H7 (cell line): ENCODE data around the gene IL17B. TPM values are rescaled to one million over a fixed set of nuclear protein-coding genes. Genes with fewer than 3 reads are reported as not detected.
"Not testable (repeated sequence)": the region's sequence is repeated elsewhere in the genome, so short reads cannot be mapped to it uniquely, and the experiment has no call there.

ENCODE experiments used
- DNase-seq: peaks from one replicate; pipeline ENCODE4 v3.0.0; 2012
- H3K27me3 ChIP-seq: 2 replicates; pipeline ENCODE4 v1.6.0; 2011; ENCODE audit warnings: mild to moderate bottlenecking, low read length; ENCODE audit not compliant: control insufficient read depth, insufficient read depth
- H3K36me3 ChIP-seq: replicated peaks from 2 replicates; pipeline ENCODE4 v1.5.1; 2011; ENCODE audit warnings: low read length; ENCODE audit not compliant: control insufficient read depth, insufficient read depth
- H3K4me3 ChIP-seq: 2 replicates; pipeline ENCODE4 v1.5.1; 2011; ENCODE audit warnings: low read depth, mild to moderate bottlenecking, control low read depth, low read length, moderate library complexity; ENCODE audit not compliant: insufficient read depth
- total RNA-seq: library from RNA; depleted of rRNA; stranded (reverse); fragments of >200 nt; shearing (Covaris generic); gene quantifications from 2 replicates; pipeline ENCODE4 v1.2.3, GENCODE V29; 2014

Gene IL17B
- total RNA-seq, 1 experiment from 2014 or later, result not detected

DNA sequence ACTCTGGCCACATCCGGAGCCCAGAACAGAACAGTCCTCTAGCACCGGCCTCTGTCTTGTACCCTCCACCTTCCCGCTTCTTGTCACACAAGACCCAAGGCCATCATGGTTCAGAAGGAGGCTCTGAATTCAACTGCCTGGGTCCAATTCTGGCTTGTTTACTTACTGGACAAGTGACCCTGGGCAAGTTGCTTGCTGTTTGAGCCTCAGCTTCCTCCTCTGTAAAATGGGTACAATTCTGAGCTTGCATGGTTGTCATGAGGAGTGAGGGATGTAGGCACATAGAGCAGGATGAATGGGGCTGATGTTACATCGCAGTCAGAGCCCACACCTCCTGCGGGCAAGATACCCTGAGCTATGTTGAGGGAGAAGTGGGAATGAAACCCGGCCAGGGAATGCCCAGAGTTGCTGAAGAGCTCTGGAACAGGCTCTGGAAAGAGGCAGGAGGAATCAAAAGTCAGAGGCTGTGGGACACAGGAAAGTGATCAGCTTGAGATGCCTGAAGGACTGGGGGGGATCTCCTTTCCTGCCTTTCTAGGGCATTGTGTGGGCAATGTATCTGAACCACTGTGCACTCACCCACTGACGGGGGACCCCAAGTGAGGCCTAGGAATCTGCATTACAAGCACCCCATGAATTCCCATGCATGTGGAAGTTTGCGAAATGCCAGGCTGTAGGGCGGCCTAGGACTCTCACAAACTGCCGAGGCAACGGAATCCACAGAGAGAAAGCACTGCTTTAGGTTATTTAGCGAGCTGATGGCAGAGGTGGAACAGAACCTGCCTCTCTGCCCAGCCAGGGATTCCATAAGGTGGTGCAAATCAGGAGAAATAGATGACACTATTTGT lies 29.4 kb upstream of the IL17B start:
- peaks cover 2% of the 10 kb centered on the region; the same call in 1 of the 2 replicates for H3K27me3 ChIP-seq
- no peaks in the 10 kb centered on the region for H3K36me3 ChIP-seq
- H3K4me3 ChIP-seq, result no peak overlapping the region
- no peak for DNase-seq

DNA sequence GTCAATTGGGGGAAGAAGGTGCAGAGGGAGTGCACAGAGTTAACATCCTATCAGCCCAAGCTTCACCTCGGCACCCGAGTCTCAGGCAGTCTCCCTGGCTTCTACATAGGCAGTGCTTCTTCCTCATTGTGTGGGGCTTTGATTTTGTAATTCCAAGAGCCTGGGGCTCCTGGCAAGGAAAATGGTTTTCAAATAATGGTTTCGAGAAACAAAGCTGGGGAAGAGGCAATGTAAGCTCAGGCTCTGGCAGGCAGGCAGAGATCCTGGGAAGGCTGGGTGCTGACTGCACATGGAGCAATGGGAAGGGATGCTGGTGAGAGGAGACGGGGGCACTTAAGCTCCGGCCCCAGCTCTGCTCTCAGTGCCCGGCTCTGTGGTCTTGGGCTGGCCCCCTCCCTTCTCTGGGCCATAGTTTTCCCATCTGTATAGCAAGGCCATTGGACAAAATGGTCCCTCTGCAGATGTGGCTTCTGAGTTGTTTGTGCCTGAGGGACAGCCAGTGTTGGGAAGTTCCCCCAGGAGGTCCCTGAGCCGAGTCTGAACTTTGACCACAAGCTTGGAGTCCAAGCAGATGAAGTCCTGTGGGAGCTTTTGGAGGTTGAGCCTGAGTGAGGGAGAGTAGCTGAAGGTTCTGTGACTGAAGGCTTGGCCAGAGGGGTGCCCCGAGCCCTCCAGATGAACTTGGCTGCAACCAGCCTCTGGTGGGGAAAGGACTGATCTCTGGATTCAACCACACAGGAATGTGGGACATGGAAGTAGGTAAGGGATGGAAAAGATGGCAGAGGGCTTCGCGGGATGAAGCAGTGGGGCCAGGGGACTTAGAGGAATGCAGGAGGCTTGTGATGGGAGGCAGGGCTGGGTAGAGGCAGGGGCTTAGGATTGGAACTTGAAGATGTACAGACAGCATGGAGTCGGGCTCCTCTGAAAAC lies 28.5 kb upstream of the IL17B start:
- peaks cover 2% of the 10 kb centered on the region; the same call in 1 of the 2 replicates for H3K27me3 ChIP-seq
- DNase-seq, result no peak
- H3K36me3 ChIP-seq, result no peaks in the 10 kb centered on the region
- no peak overlapping the region for H3K4me3 ChIP-seq

DNA sequence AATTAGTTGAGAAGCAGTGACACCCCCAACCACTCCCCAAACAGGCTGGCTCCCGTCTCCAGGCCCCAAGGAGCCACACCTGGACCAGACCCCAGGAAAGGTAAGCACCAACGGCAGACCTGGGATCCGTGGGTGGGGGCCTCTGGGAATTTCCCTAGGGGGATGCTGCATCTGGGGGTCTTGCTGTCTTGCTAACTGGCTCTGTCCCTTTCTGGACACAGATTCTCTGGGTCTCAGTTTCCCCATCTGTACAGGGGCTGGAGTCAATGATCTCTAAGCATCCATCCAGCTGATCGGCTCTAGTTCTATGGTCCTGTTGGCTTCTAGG lies 27.9 kb upstream of the IL17B start:
- Histone ChIP-seq H3K27me3 (peaks cover 2% of the 10 kb centered on the region; the same call in 1 of the 2 replicates), H3K36me3 (no peaks in the 10 kb centered on the region), H3K4me3 (no peak overlapping the region)
- no peak for DNase-seq

- DNase-seq, result peak; percentile 80
- Histone ChIP-seq H3K27me3 (peaks cover 2% of the 10 kb centered on the region; the same call in 1 of the 2 replicates), H3K36me3 (no peaks in the 10 kb centered on the region), H3K4me3 (no peak overlapping the region)
These were observed 27.3 kb upstream of the IL17B start for GRCh38 chr5:149406203-149406978.

DNA sequence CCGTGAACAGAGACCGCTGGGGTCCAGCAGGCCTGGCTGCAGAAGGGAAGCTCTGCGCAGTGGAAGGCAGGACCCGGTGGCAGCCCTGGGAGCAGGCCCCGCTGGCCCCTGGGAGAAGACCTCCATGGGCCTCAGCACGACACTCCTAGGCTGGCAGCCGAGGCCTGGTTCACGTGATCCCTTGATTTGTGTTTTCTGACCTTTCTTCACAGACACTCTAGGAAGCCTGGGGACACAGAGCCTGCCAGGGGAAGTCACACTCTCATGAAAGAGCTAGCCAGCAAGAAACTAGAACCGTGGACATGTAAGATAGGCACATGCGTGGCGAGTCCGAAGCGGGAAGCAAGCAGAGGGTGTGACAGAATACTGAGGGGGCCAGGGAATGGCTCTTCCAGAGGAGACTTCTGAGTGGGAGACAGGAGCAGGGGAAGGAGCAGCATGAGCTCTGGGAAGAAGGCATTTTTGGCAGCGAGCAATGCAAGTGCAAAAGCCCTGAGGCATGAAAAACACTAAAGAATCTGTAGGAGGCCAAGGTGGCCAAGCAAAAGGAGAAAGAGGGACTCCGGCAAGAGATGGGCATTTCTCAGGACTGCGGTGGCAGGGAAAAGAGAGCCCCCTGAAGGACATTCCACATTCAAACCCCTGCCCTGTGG lies 26.6 kb upstream of the IL17B start:
- no peak for DNase-seq
- no peak overlapping the region for H3K4me3 ChIP-seq
- H3K27me3 ChIP-seq, result peaks cover 2% of the 10 kb centered on the region; the same call in 1 of the 2 replicates
- no peaks in the 10 kb centered on the region for H3K36me3 ChIP-seq

DNA sequence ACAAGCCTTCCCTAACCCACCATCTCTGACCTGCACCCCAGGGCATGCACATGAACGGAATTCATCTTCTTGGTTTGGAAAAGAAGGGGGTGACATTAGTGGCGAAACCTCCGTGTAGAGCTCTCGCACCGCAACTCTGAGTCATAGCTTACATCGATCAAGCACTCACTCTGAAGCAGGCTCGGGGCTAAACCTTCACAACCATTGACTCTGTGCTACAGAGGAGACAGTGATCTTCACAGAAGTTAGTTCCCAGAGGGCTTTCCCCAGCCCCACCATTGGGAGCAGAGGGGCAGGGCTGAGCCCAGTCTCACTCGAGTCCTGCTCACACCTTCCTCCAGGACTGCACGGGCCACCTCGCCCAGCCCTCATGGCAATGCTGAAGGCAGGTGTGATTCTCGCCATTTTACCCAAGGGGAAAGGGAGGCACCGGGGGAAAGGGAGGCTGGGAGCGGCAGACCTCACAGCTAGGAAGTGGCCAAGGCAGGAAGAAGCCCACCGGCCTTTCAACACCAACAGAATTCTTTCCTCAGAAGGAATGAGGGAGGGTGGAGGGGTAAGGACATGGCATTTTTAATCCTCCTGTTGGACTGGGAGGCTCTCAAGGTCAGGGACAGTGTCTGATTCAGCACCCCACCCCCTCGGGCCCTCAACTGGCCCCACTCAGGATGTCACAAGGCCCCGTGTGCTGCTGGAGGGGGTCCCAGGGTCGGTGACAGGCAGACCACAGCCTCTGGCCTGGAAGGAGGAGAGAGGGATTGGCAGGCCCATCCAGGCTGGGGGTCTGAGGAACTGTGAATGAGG lies 25.9 kb upstream of the IL17B start:
- no peak for DNase-seq
- H3K4me3 ChIP-seq, result no peak overlapping the region
- peaks cover 2% of the 10 kb centered on the region; the same call in 1 of the 2 replicates for H3K27me3 ChIP-seq
- no peaks in the 10 kb centered on the region for H3K36me3 ChIP-seq

GRCh38 chr5:149403923-149404745 lies 25.0 kb upstream of the IL17B start:
- no peak overlapping the region for H3K4me3 ChIP-seq

GRCh38 chr5:149402291-149402690 lies 23.2 kb upstream of the IL17B start:
- H3K36me3 ChIP-seq, result no peaks in the 10 kb centered on the region
- H3K4me3 ChIP-seq, result no peak overlapping the region
- no peak for DNase-seq
- H3K27me3 ChIP-seq, result peaks cover 2% of the 10 kb centered on the region; the same call in 1 of the 2 replicates

More at GRCh38 chr5:149403923-149404745, 25.0 kb upstream of the IL17B start:
- DNase-seq, result no peak
- Histone ChIP-seq H3K36me3 (no peaks in the 10 kb centered on the region), H3K27me3 (peaks cover 2% of the 10 kb centered on the region; the same call in 1 of the 2 replicates)

- Histone ChIP-seq H3K27me3 (peaks cover 2% of the 10 kb centered on the region; the same call in 1 of the 2 replicates), H3K4me3 (no peak overlapping the region), H3K36me3 (no peaks in the 10 kb centered on the region)
- no peak for DNase-seq
These were observed 22.0 kb upstream of the IL17B start for GRCh38 chr5:149401051-149401450.

- H3K27me3 ChIP-seq, result peaks cover 2% of the 10 kb centered on the region; the same call in 1 of the 2 replicates
- no peak overlapping the region for H3K4me3 ChIP-seq
- no peaks in the 10 kb centered on the region for H3K36me3 ChIP-seq
- no peak for DNase-seq
These were observed 21.2 kb upstream of the IL17B start for GRCh38 chr5:149400304-149400703.

- Histone ChIP-seq H3K27me3 (peaks cover 2% of the 10 kb centered on the region; the same call in 1 of the 2 replicates), H3K4me3 (no peak overlapping the region), H3K36me3 (no peaks in the 10 kb centered on the region)
- no peak for DNase-seq
These were observed 20.7 kb upstream of the IL17B start for GRCh38 chr5:149399775-149400174.

- not testable (repeated sequence) for H3K36me3 ChIP-seq, H3K4me3 ChIP-seq, DNase-seq, H3K27me3 ChIP-seq
These were observed 19.7 kb upstream of the IL17B start for GRCh38 chr5:149398747-149399266.
